Fibroblast of lung (primary cell): ENCODE results near the gene OBSL1.

ENCODE experiments used
- EZH2 ChIP-seq: IDR thresholded peaks from 2 replicates; pipeline ENCODE4 v1.5.1; 2012; ENCODE audit warnings: low read length, control low read depth, mild to moderate bottlenecking; ENCODE audit errors: missing control alignments
- TF ChIP-seq, protein P1 (sequence below), 2 donors: IDR thresholded peaks in 1 of 2; conservative IDR thresholded peaks in 1 of 2; 1 replicate in 1 of 2; 2 replicates in 1 of 2; pipeline ENCODE4 v1.5.1; 2011 to 2012; ENCODE audit warnings: low read length in 2 of 2, control low read depth in 1 of 2, inconsistent platforms in 1 of 2, low read depth in 1 of 2, mild to moderate bottlenecking in 1 of 2

DNA sequence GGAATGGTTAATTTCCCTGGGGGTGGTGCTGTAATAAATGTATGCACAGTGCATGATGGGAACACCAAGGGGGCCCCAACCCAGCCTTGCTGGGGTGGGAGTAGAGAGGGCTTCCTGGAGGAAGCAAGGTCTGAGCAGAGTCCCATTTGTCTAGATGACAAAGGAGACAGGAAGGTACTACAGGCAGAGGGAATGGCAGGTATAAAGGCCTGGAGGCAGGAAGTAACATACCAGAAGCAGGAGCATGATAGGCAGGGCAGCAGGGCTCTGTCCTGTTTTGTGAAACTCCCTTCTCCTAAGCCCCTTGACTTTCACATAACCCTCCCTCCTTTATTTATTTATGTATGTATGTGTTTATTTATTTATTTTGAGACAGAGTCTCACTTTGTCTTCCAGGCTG lies 68.7 kb downstream of the OBSL1 start:
- TF ChIP-seq, protein P1, sequence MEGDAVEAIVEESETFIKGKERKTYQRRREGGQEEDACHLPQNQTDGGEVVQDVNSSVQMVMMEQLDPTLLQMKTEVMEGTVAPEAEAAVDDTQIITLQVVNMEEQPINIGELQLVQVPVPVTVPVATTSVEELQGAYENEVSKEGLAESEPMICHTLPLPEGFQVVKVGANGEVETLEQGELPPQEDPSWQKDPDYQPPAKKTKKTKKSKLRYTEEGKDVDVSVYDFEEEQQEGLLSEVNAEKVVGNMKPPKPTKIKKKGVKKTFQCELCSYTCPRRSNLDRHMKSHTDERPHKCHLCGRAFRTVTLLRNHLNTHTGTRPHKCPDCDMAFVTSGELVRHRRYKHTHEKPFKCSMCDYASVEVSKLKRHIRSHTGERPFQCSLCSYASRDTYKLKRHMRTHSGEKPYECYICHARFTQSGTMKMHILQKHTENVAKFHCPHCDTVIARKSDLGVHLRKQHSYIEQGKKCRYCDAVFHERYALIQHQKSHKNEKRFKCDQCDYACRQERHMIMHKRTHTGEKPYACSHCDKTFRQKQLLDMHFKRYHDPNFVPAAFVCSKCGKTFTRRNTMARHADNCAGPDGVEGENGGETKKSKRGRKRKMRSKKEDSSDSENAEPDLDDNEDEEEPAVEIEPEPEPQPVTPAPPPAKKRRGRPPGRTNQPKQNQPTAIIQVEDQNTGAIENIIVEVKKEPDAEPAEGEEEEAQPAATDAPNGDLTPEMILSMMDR (conservative IDR thresholded peaks at IDR 0.05 in 1 of 2, IDR thresholded peaks at IDR 0.05 in 1 of 2; ENCODE audit: low read depth in 1 of 2, low read length in 2 of 2), result no peak
- no peak for TF ChIP-seq EZH2
